Thoracic aorta (tissue), 2 donors: ENCODE data around the gene DNAH3. TPM values are rescaled to one million over a fixed set of nuclear protein-coding genes. Genes with fewer than 3 reads are reported as not detected.
"Not testable (repeated sequence)": the region's sequence is repeated elsewhere in the genome, so short reads cannot be mapped to it uniquely, and the experiment has no call there.

Source experiments
- ATAC-seq: fragments of 150-250 bp; one replicate; pipeline ENCODE4 v1.8.0; 2017; ENCODE audit warnings: low read depth; ENCODE audit not compliant: insufficient number of reproducible peaks, low FRiP score
- DNase-seq: peaks from one replicate; pipeline ENCODE4 v3.0.0-alpha.2; 2020; ENCODE audit warnings: low spot score
- H3K27ac ChIP-seq, 2 donors: fragments of 200-600 bp; sonication (generic); 1 replicate in 1 of 2; 2 replicates in 1 of 2; pipeline ENCODE4 v1.5.1; 2016; ENCODE audit warnings: mild to moderate bottlenecking in 2 of 2, moderate library complexity in 2 of 2
- H3K27me3 ChIP-seq: fragments of 200-600 bp; sonication (generic); replicated peaks from 2 replicates; pipeline ENCODE4 v1.6.0; 2016; ENCODE audit warnings: mild to moderate bottlenecking; ENCODE audit not compliant: insufficient read depth
- H3K36me3 ChIP-seq: fragments of 200-600 bp; sonication (generic); one replicate; pipeline ENCODE4 v1.5.1; 2016
- H3K4me1 ChIP-seq, 2 donors: fragments of 200-600 bp; sonication (generic); 1 replicate in 1 of 2; 2 replicates in 1 of 2; pipeline versions ENCODE4 v1.5.1 to v1.6.0; 2016; ENCODE audit warnings: low read depth in 2 of 2, mild to moderate bottlenecking in 1 of 2; ENCODE audit not compliant: control insufficient read depth in 1 of 2
- H3K4me3 ChIP-seq: fragments of 200-600 bp; sonication (generic); 2 replicates; pipeline ENCODE4 v1.5.1; 2016; ENCODE audit warnings: mild to moderate bottlenecking
- H3K9me3 ChIP-seq: fragments of 200-600 bp; sonication (generic); 2 replicates; pipeline ENCODE4 v1.5.1; 2016
- CTCF ChIP-seq: fragments of 200-600 bp; sonication (generic); IDR thresholded peaks from one replicate; pipeline ENCODE4 v1.5.1; 2019; ENCODE audit warnings: antibody characterized with exemption
- total RNA-seq, 2 donors: library from RNA; depleted of rRNA; stranded (reverse); fragments of >200 nt; gene quantifications; one replicate each; pipeline versions ENCODE4 v1.1.0 to v1.2.3, GENCODE V29; 2016

DNAH3 gene
- total RNA-seq, 2 donors from 2014 or later, result not detected

- Histone ChIP-seq H3K36me3 (no peaks in the 10 kb centered on the region), H3K9me3 (no peaks in the 10 kb centered on the region), H3K4me1 (no peaks in the 10 kb centered on the region), H3K27ac (no peak overlapping the region), H3K27me3 (no peaks in the 10 kb centered on the region), H3K4me3 (no peak overlapping the region)
- ATAC-seq (no peak), DNase-seq (no peak)
- TF ChIP-seq CTCF, result no peak
Measured at GRCh38 chr16:21001262-21001661, 149.4 kb downstream of the DNAH3 start.

GRCh38 chr16:20997147-20997546 lies 153.5 kb downstream of the DNAH3 start:
- no peak for ATAC-seq
- no peaks in the 10 kb centered on the region for H3K9me3 ChIP-seq

GRCh38 chr16:20995711-20996110 lies 154.9 kb downstream of the DNAH3 start:
- no peaks in the 10 kb centered on the region for H3K9me3 ChIP-seq
- no peaks in the 10 kb centered on the region for H3K27me3 ChIP-seq
- DNase-seq (no peak), ATAC-seq (no peak)
- H3K36me3 ChIP-seq, result no peaks in the 10 kb centered on the region
- H3K4me1 ChIP-seq, result no peaks in the 10 kb centered on the region
- no peak for TF ChIP-seq CTCF
- no peak overlapping the region for H3K27ac ChIP-seq
- H3K4me3 ChIP-seq, result no peak overlapping the region

More at GRCh38 chr16:20997147-20997546, 153.5 kb downstream of the DNAH3 start:
- Histone ChIP-seq H3K36me3 (no peaks in the 10 kb centered on the region), H3K27ac (no peak overlapping the region), H3K4me1 (no peaks in the 10 kb centered on the region), H3K27me3 (no peaks in the 10 kb centered on the region), H3K4me3 (no peak overlapping the region)
- no peak for DNase-seq
- TF ChIP-seq CTCF, result no peak

GRCh38 chr16:20989496-20990070 lies 161.1 kb downstream of the DNAH3 start:
- not testable (repeated sequence) for H3K27me3 ChIP-seq, H3K4me3 ChIP-seq, H3K9me3 ChIP-seq, ATAC-seq, H3K27ac ChIP-seq, H3K36me3 ChIP-seq, H3K4me1 ChIP-seq, DNase-seq

- Histone ChIP-seq H3K4me1 (no peaks in the 10 kb centered on the region), H3K27ac (no peak overlapping the region), H3K9me3 (no peaks in the 10 kb centered on the region), H3K36me3 (no peaks in the 10 kb centered on the region), H3K27me3 (no peaks in the 10 kb centered on the region), H3K4me3 (no peak overlapping the region)
- DNase-seq (no peak), ATAC-seq (no peak)
- no peak for TF ChIP-seq CTCF
Measured at GRCh38 chr16:20987049-20987448, 163.6 kb downstream of the DNAH3 start.

- DNase-seq, result no peak
- no peak for TF ChIP-seq CTCF
- no peak overlapping the region for H3K4me3 ChIP-seq
- no peaks in the 10 kb centered on the region for H3K27me3 ChIP-seq
- H3K4me1 ChIP-seq, result no peaks in the 10 kb centered on the region
- no peak overlapping the region for H3K27ac ChIP-seq
- H3K36me3 ChIP-seq, result no peaks in the 10 kb centered on the region
- ATAC-seq, result no peak
- H3K9me3 ChIP-seq, result no peaks in the 10 kb centered on the region
Measured at GRCh38 chr16:20984019-20984418, 166.6 kb downstream of the DNAH3 start.
